Measurements from ENCODE around the gene AP1S2.

AP1S2 gene

GRCh38 chrX:15877380-15877779 lies 22.8 kb upstream of the AP1S2 start:
- H3K79me2 ChIP-seq (ENCODE audit: insufficient read depth, low read length) = no peaks in the 10 kb centered on the region
- H3F3A ChIP-seq (ENCODE audit: low read depth) = no peaks in the 10 kb centered on the region
- TF ChIP-seq EZH2phosphoT487 (IDR thresholded peaks at IDR 0.05; ENCODE audit: borderline replicate concordance) = no peak
- TF ChIP-seq CTCF (conservative IDR thresholded peaks at IDR 0.05; ENCODE audit: low read length) = no peak
- H3K4me3 ChIP-seq (ENCODE audit: low read length, poor library complexity, severe bottlenecking) = no peak overlapping the region
- H3K4me1 ChIP-seq (ENCODE audit: insufficient read depth, low read length, poor library complexity, severe bottlenecking) = peaks cover 9% of the 10 kb centered on the region
- H4K20me1 ChIP-seq (ENCODE audit: insufficient read depth, low read length, poor library complexity, severe bottlenecking) = no peaks in the 10 kb centered on the region
- no peaks in the 10 kb centered on the region for H3K9me3 ChIP-seq (ENCODE audit: insufficient read depth, low read depth, low read length)
- no peak overlapping the region for H3K4me2 ChIP-seq (ENCODE audit: low read depth, low read length, poor library complexity, severe bottlenecking)
- H3K9ac ChIP-seq (ENCODE audit: low read depth, low read length, poor library complexity, severe bottlenecking) = no peak overlapping the region
- H2AFZ ChIP-seq (ENCODE audit: low read length) = no peak overlapping the region
- H3K36me3 ChIP-seq (ENCODE audit: insufficient read depth, low read length) = no peaks in the 10 kb centered on the region
- H3K27me3 ChIP-seq (ENCODE audit: insufficient read depth, low read length, poor library complexity, severe bottlenecking) = no peaks in the 10 kb centered on the region
- H3K9me2 ChIP-seq (replicated peaks; ENCODE audit: low read depth, low read length) = no peaks in the 10 kb centered on the region

- no peaks in the 10 kb centered on the region for H3K27me3 ChIP-seq (ENCODE audit: insufficient read depth, low read length, poor library complexity, severe bottlenecking)
- no peak for TF ChIP-seq EZH2phosphoT487 (IDR thresholded peaks at IDR 0.05; ENCODE audit: borderline replicate concordance)
- TF ChIP-seq CTCF (conservative IDR thresholded peaks at IDR 0.05; ENCODE audit: low read length) = no peak
Measured at GRCh38 chrX:15874672-15875071, 20.1 kb upstream of the AP1S2 start.

GRCh38 chrX:15873566-15873965 lies 19.0 kb upstream of the AP1S2 start:
- no peaks in the 10 kb centered on the region for H3K79me2 ChIP-seq (ENCODE audit: insufficient read depth, low read length)
- H3K4me3 ChIP-seq (ENCODE audit: low read length, poor library complexity, severe bottlenecking) = no peak overlapping the region
- H3K4me1 ChIP-seq (ENCODE audit: insufficient read depth, low read length, poor library complexity, severe bottlenecking) = peaks cover 8% of the 10 kb centered on the region
- no peak overlapping the region for H2AFZ ChIP-seq (ENCODE audit: low read length)
- H3K9ac ChIP-seq (ENCODE audit: low read depth, low read length, poor library complexity, severe bottlenecking) = no peak overlapping the region
- H3F3A ChIP-seq (ENCODE audit: low read depth) = no peaks in the 10 kb centered on the region
- no peaks in the 10 kb centered on the region for H3K9me2 ChIP-seq (replicated peaks; ENCODE audit: low read depth, low read length)
- H3K36me3 ChIP-seq (ENCODE audit: insufficient read depth, low read length) = no peaks in the 10 kb centered on the region
- H3K27me3 ChIP-seq (ENCODE audit: insufficient read depth, low read length, poor library complexity, severe bottlenecking) = no peaks in the 10 kb centered on the region
- no peaks in the 10 kb centered on the region for H3K9me3 ChIP-seq (ENCODE audit: insufficient read depth, low read depth, low read length)
- no peak overlapping the region for H3K4me2 ChIP-seq (ENCODE audit: low read depth, low read length, poor library complexity, severe bottlenecking)
- H4K20me1 ChIP-seq (ENCODE audit: insufficient read depth, low read length, poor library complexity, severe bottlenecking) = no peaks in the 10 kb centered on the region
- TF ChIP-seq EZH2phosphoT487 (IDR thresholded peaks at IDR 0.05; ENCODE audit: borderline replicate concordance) (no peak), CTCF (conservative IDR thresholded peaks at IDR 0.05; ENCODE audit: low read length) (no peak)

More at GRCh38 chrX:15874672-15875071, 20.1 kb upstream of the AP1S2 start:
- H4K20me1 ChIP-seq (ENCODE audit: insufficient read depth, low read length, poor library complexity, severe bottlenecking) = no peaks in the 10 kb centered on the region
- no peak overlapping the region for H3K4me3 ChIP-seq (ENCODE audit: low read length, poor library complexity, severe bottlenecking)
- no peak overlapping the region for H2AFZ ChIP-seq (ENCODE audit: low read length)
- H3K36me3 ChIP-seq (ENCODE audit: insufficient read depth, low read length) = no peaks in the 10 kb centered on the region
- no peaks in the 10 kb centered on the region for H3K9me3 ChIP-seq (ENCODE audit: insufficient read depth, low read depth, low read length)
- no peaks in the 10 kb centered on the region for H3K79me2 ChIP-seq (ENCODE audit: insufficient read depth, low read length)
- no peaks in the 10 kb centered on the region for H3K4me1 ChIP-seq (ENCODE audit: insufficient read depth, low read length, poor library complexity, severe bottlenecking)
- H3F3A ChIP-seq (ENCODE audit: low read depth) = no peaks in the 10 kb centered on the region
- no peak overlapping the region for H3K4me2 ChIP-seq (ENCODE audit: low read depth, low read length, poor library complexity, severe bottlenecking)
- H3K9ac ChIP-seq (ENCODE audit: low read depth, low read length, poor library complexity, severe bottlenecking) = no peak overlapping the region
- H3K9me2 ChIP-seq (replicated peaks; ENCODE audit: low read depth, low read length) = no peaks in the 10 kb centered on the region

Data from Loucy (cell line).